Stomach smooth muscle (tissue), 2 donors: ENCODE results near the gene FOXA2.

Experiments
- H3K27ac ChIP-seq: one replicate; pipeline ENCODE4 v1.7.0; 2013; ENCODE audit warnings: mild to moderate bottlenecking, low read length, inconsistent platforms
- H3K27me3 ChIP-seq, 2 donors: one replicate each; pipeline ENCODE4 v1.7.0; 2013; ENCODE audit warnings: low read length in 2 of 2; ENCODE audit not compliant: insufficient read depth in 2 of 2, control insufficient read depth in 1 of 2
- H3K36me3 ChIP-seq, 2 donors: one replicate each; pipeline ENCODE4 v1.7.0; 2013; ENCODE audit warnings: low read length in 2 of 2; ENCODE audit not compliant: control insufficient read depth in 2 of 2, insufficient read depth in 2 of 2
- H3K4me1 ChIP-seq: one replicate; pipeline ENCODE4 v1.7.0; 2013; ENCODE audit warnings: low read length; ENCODE audit not compliant: control insufficient read depth, insufficient read depth
- H3K4me3 ChIP-seq, 2 donors: one replicate each; pipeline ENCODE4 v1.7.0; 2013; ENCODE audit warnings: low read length in 2 of 2
- H3K9ac ChIP-seq, 2 donors: one replicate each; pipeline ENCODE4 v1.7.0; 2013; ENCODE audit warnings: low read length in 2 of 2, mild to moderate bottlenecking in 1 of 2
- H3K9me3 ChIP-seq, 2 donors: one replicate each; pipeline ENCODE4 v1.7.0; 2013; ENCODE audit warnings: low read length in 2 of 2; ENCODE audit not compliant: control insufficient read depth in 2 of 2
- donor health status: healthy.
- donor health status: Pancreatic carcinoma.

Gene FOXA2

DNA sequence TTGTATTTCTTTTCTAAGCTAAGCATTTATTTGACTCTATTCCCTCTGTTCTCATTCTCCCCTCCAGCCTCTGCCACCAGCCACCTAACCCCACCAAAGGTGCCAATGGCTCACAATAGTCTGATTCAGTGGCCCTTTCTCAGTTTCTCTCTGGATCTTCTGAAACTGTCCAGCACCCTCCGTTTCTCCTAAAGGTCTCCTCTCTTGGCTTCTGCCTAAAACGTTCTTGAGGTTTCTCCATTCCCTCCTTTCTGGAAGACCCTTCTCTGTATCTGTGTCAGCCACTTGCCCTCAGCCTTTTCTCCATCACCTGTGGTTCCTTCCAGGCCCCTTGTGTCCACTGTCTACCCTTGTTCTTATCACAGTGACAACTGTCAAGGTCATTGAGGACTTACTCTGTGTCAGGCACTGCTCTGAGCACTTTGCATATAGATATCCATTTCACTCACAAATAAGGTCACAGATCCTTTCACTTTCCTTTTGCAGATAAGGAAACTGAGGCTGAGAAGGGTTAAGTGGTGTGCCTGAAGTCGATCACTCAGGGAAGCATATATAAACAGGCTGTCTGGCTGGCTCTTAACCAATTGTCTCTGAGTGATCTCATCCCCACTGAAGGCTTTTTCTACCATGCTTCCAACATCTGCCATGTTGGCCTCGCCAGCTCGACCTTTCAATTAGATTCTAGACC, 48.1 kb downstream of the FOXA2 start:
- Histone ChIP-seq H3K27ac (no peak overlapping the region), H3K36me3 (no peaks in the 10 kb centered on the region), H3K9ac (no peak overlapping the region), H3K4me3 (no peak overlapping the region), H3K4me1 (no peaks in the 10 kb centered on the region), H3K9me3 (no peaks in the 10 kb centered on the region), H3K27me3 (no peaks in the 10 kb centered on the region)

- Histone ChIP-seq H3K9me3 (no peaks in the 10 kb centered on the region), H3K27me3 (no peaks in the 10 kb centered on the region), H3K9ac (no peak overlapping the region), H3K4me1 (no peaks in the 10 kb centered on the region), H3K36me3 (no peaks in the 10 kb centered on the region), H3K4me3 (no peak overlapping the region), H3K27ac (no peak overlapping the region)
These were observed 48.9 kb downstream of the FOXA2 start for GRCh38 chr20:22535483-22535882.

- H3K9ac ChIP-seq: no peak overlapping the region
- no peaks in the 10 kb centered on the region for H3K4me1 ChIP-seq
- H3K4me3 ChIP-seq: no peak overlapping the region
- H3K9me3 ChIP-seq: no peaks in the 10 kb centered on the region
- H3K27me3 ChIP-seq: no peaks in the 10 kb centered on the region
- H3K36me3 ChIP-seq: no peaks in the 10 kb centered on the region
- no peak overlapping the region for H3K27ac ChIP-seq
These were observed 50.3 kb downstream of the FOXA2 start for GRCh38 chr20:22533823-22534751.

- H3K27me3 ChIP-seq: no peaks in the 10 kb centered on the region
- no peak overlapping the region for H3K9ac ChIP-seq
- H3K36me3 ChIP-seq: no peaks in the 10 kb centered on the region
- H3K4me1 ChIP-seq: no peaks in the 10 kb centered on the region
- H3K4me3 ChIP-seq: no peak overlapping the region
- H3K9me3 ChIP-seq: no peaks in the 10 kb centered on the region
- no peak overlapping the region for H3K27ac ChIP-seq
These were observed 51.8 kb downstream of the FOXA2 start for GRCh38 chr20:22532598-22532997.

- no peak overlapping the region for H3K27ac ChIP-seq
- no peak overlapping the region for H3K9ac ChIP-seq
- no peaks in the 10 kb centered on the region for H3K4me1 ChIP-seq
- no peak overlapping the region for H3K4me3 ChIP-seq
- H3K36me3 ChIP-seq: no peaks in the 10 kb centered on the region
- H3K9me3 ChIP-seq: no peaks in the 10 kb centered on the region
- H3K27me3 ChIP-seq: no peaks in the 10 kb centered on the region
These were observed 52.6 kb downstream of the FOXA2 start for GRCh38 chr20:22531756-22532155.

- Histone ChIP-seq H3K27me3 (no peaks in the 10 kb centered on the region), H3K9me3 (no peaks in the 10 kb centered on the region), H3K9ac (no peak overlapping the region), H3K27ac (no peak overlapping the region), H3K4me1 (no peaks in the 10 kb centered on the region), H3K4me3 (no peak overlapping the region), H3K36me3 (no peaks in the 10 kb centered on the region)
These were observed 53.2 kb downstream of the FOXA2 start for GRCh38 chr20:22531056-22531615.
